GM12878 (cell line): ENCODE data around the gene SCIMP. TPM values are rescaled to one million over a fixed set of nuclear protein-coding genes. Genes with fewer than 3 reads are reported as not detected.

ENCODE experiments used
- CTCF ChIP-seq, 3 experiments: IDR thresholded peaks in 2 of 3; conservative IDR thresholded peaks in 1 of 3; 2 replicates each; pipeline ENCODE4 v1.5.1; 2011; ENCODE audit warnings: low read depth in 3 of 3, low read length in 3 of 3, mild to moderate bottlenecking in 3 of 3, control low read depth in 2 of 3, moderate library complexity in 2 of 3, inconsistent platforms in 1 of 3, mixed read lengths in 1 of 3; ENCODE audit not compliant: control insufficient read depth in 2 of 3, insufficient read depth in 1 of 3; ENCODE audit errors: extremely low read depth in 1 of 3
- E2F4 ChIP-seq: IDR thresholded peaks from 2 replicates; pipeline ENCODE4 v1.6.1; 2012; ENCODE audit warnings: low read depth, low read length, improper control_type of control experiment
- E4F1 ChIP-seq: fragments of 450-650 bp; IDR thresholded peaks from 2 replicates; pipeline ENCODE4 v1.6.1; 2018; ENCODE audit warnings: borderline replicate concordance, mild to moderate bottlenecking; ENCODE audit not compliant: partially characterized antibody
- EP300 ChIP-seq, 2 experiments: fragments of 150-350 bp in 1 of 2; IDR thresholded peaks; 2 replicates each; pipeline ENCODE4 v1.6.1; 2011 to 2012; ENCODE audit warnings: low read depth in 2 of 2, low read length in 2 of 2, borderline replicate concordance in 1 of 2, improper control_type of control experiment in 1 of 2, inconsistent platforms in 1 of 2; ENCODE audit not compliant: control insufficient read depth in 1 of 2
- FOS ChIP-seq: IDR thresholded peaks from 3 replicates; pipeline ENCODE4 v1.6.1; 2011; ENCODE audit warnings: borderline replicate concordance; ENCODE audit not compliant: insufficient read length; ENCODE audit errors: extremely low read depth
- FOXK2 ChIP-seq: fragments of 450-650 bp; IDR thresholded peaks from 2 replicates; pipeline ENCODE4 v1.6.1; 2017; ENCODE audit warnings: mild to moderate bottlenecking, moderate library complexity
- HDAC2 ChIP-seq: fragments of 200-600 bp; sonication (generic); IDR thresholded peaks from 2 replicates; pipeline ENCODE4 v1.6.1; 2017
- LARP7 ChIP-seq: fragments of 450-650 bp; IDR thresholded peaks from 2 replicates; pipeline ENCODE4 v1.6.1; 2017; ENCODE audit warnings: mild to moderate bottlenecking
- MYB ChIP-seq: fragments of 150-350 bp; IDR thresholded peaks from 2 replicates; pipeline ENCODE4 v1.6.1; 2014; ENCODE audit warnings: mild to moderate bottlenecking, low read depth, low read length, borderline replicate concordance
- RB1 ChIP-seq: fragments of 450-650 bp; formaldehyde crosslinking; IDR thresholded peaks from 2 replicates; pipeline ENCODE4 v1.6.1; 2017; ENCODE audit warnings: mild to moderate bottlenecking, borderline replicate concordance
- RELA ChIP-seq: fragments of 450-650 bp; IDR thresholded peaks from 2 replicates; pipeline ENCODE4 v1.8.0; 2014; ENCODE audit warnings: borderline replicate concordance; ENCODE audit not compliant: partially characterized antibody
- YBX1 ChIP-seq: fragments of 450-650 bp; IDR thresholded peaks from 2 replicates; pipeline ENCODE4 v1.6.1; 2016; ENCODE audit warnings: antibody characterized with exemption
- ZBED1 ChIP-seq: IDR thresholded peaks from 2 replicates; pipeline ENCODE4 v1.6.1; 2016; ENCODE audit warnings: borderline replicate concordance
- ZNF592 ChIP-seq: fragments of 450-650 bp; IDR thresholded peaks from 2 replicates; pipeline ENCODE4 v1.6.1; 2017; ENCODE audit warnings: mild to moderate bottlenecking, moderate library complexity
- ZZZ3 ChIP-seq: IDR thresholded peaks from 2 replicates; pipeline ENCODE4 v1.6.1; 2011; ENCODE audit warnings: low read depth; ENCODE audit not compliant: control insufficient read depth, insufficient read length
- polyA plus RNA-seq, 11 experiments: library from polyadenylated mRNA; depleted of rRNA in 4 of 11; unstranded in 6 of 11; stranded (reverse) in 5 of 11; fragments of >200 nt; fragmentation: Nextera tagmentation in 4 of 11; fragmentation: Illumina TruSeq in 1 of 11; extraction: Ambion mirVana in 4 of 11; extraction: Trizol in 1 of 11; gene quantifications; 1 replicate in 1 of 11; 2 replicates in 10 of 11; pipeline versions ENCODE4 v1.2.1 to v1.2.3, GENCODE V29; 2011 to 2016; ENCODE audit warnings: inconsistent platforms in 2 of 11, missing spikeins in 2 of 11, low read depth in 1 of 11
- total RNA-seq, 4 experiments: library from RNA; depleted of rRNA in 3 of 4; stranded (reverse); fragments of >200 nt in 3 of 4; fragmentation: Illumina TruSeq in 1 of 4; extraction: Trizol in 1 of 4; gene quantifications; 2 replicates each; pipeline versions ENCODE4 v1.2.1 to v1.2.3, GENCODE V29; 2013 to 2021

Gene SCIMP
- total and polyA plus RNA-seq, 10 of the 15 experiments (the other 5 are each of a cell fraction or from before 2014, with no cell fraction given): 56.7 to 151 (median 95.0) TPM

- TF ChIP-seq FOS (no peak), RELA (peak; percentile 83), E2F4 (no peak), LARP7 (peak; percentile 24; the same call in 1 of the 2 replicates), CTCF (IDR thresholded peaks at IDR 0.05 in 2 of 3, conservative IDR thresholded peaks at IDR 0.05 in 1 of 3; ENCODE audit: control insufficient read depth in 2 of 3, extremely low read depth in 1 of 3, insufficient read depth in 1 of 3, low read depth in 3 of 3, low read length in 3 of 3) (no peak), RB1 (peak; percentile 85; the same call in 1 of the 2 replicates), MYB (no peak), EP300 (IDR thresholded peaks at IDR 0.05; ENCODE audit: borderline replicate concordance in 1 of 2, control insufficient read depth in 1 of 2, low read depth in 2 of 2, low read length in 2 of 2) (peak in 1 of 2 experiments; percentile 88; a peak in 3 of 4 replicates), YBX1 (peak; percentile 79; the same call in 1 of the 2 replicates), ZBED1 (peak; percentile 32), FOXK2 (no peak), E4F1 (no peak), HDAC2 (no peak), ZZZ3 (no peak), ZNF592 (peak; percentile 67; the same call in 1 of the 2 replicates)
These were observed 8.8 kb downstream of the SCIMP start (continued) for GRCh38 chr17:5225668-5226457.
